Heart left ventricle (tissue), 16 donors: ENCODE measurements around the gene BORCS5. TPM values are rescaled to one million over a fixed set of nuclear protein-coding genes. Genes with fewer than 3 reads are reported as not detected.

Source experiments
- ATAC-seq, 4 donors: fragments of 200-7000 bp; cut with Tn5 transposase; one replicate each; pipeline ENCODE4 v1.9.1; 2020 to 2022; ENCODE audit warnings: moderate library complexity in 4 of 4, mild to moderate bottlenecking in 3 of 4, moderate number of reproducible peaks in 1 of 4
- DNase-seq, 5 donors: peaks; one replicate each; pipeline ENCODE4 v3.0.0-alpha.2; 2020
- H3K27ac ChIP-seq, 12 donors: fragments of 200-600 bp; sonication (generic) in 4 of 12; one replicate each; pipeline versions ENCODE4 v1.5.0 to v1.8.0; 2016 to 2022; ENCODE audit warnings: mild to moderate bottlenecking in 2 of 12
- H3K27me3 ChIP-seq, 9 donors: fragments of 200-600 bp; sonication (generic) in 2 of 9; one replicate each; pipeline versions ENCODE4 v1.5.1 to v1.8.0; 2016 to 2022; ENCODE audit warnings: mild to moderate bottlenecking in 3 of 9
- H3K36me3 ChIP-seq, 9 donors: fragments of 200-600 bp; sonication (generic) in 2 of 9; one replicate each; pipeline versions ENCODE4 v1.5.0 to v1.8.0; 2018 to 2022; ENCODE audit warnings: mild to moderate bottlenecking in 2 of 9
- H3K4me1 ChIP-seq, 12 donors: fragments of 200-600 bp; sonication (generic) in 4 of 12; one replicate each; pipeline versions ENCODE4 v1.5.0 to v1.8.0; 2016 to 2022; ENCODE audit warnings: mild to moderate bottlenecking in 3 of 12
- H3K4me3 ChIP-seq, 12 donors: fragments of 200-600 bp; sonication (generic) in 4 of 12; one replicate each; pipeline versions ENCODE4 v1.5.0 to v1.8.0; 2017 to 2022; ENCODE audit warnings: mild to moderate bottlenecking in 9 of 12, moderate library complexity in 4 of 12
- H3K9me3 ChIP-seq, 12 donors: fragments of 200-600 bp; sonication (generic) in 4 of 12; one replicate each; pipeline versions ENCODE4 v1.5.0 to v1.8.0; 2016 to 2022; ENCODE audit warnings: mild to moderate bottlenecking in 1 of 12
- CTCF ChIP-seq, 12 donors: fragments of 200-600 bp; sonication (generic) in 4 of 12; IDR thresholded peaks; one replicate each; pipeline versions ENCODE4 v1.5.0 to v1.8.0; 2018 to 2022; ENCODE audit warnings: antibody characterized with exemption in 12 of 12, mild to moderate bottlenecking in 5 of 12
- POLR2A ChIP-seq, 2 donors: fragments of 450-650 bp; IDR thresholded peaks; one replicate each; pipeline ENCODE4 v1.6.1; 2017; ENCODE audit warnings: antibody characterized with exemption in 2 of 2, mild to moderate bottlenecking in 2 of 2, moderate library complexity in 2 of 2
- WGBS, 4 donors: extraction: QIAGEN DNeasy Blood & Tissue Kit in 2 of 4; methylation state at CpG; one replicate each; pipeline versions ENCODE4 v1.1.5 to v1.1.7; 2013 to 2018; 5-methylcytosine and 5-hydroxymethylcytosine counted together
- intact Hi-C, 10 donors: fragments of 100-400 bp; cut with DNase I; formaldehyde crosslinking; loops; one replicate each; pipeline versions ENCODE4 v1.11.1 to v1.14.2; 2022
- polyA plus RNA-seq, 2 donors: library from polyadenylated mRNA; stranded (reverse); fragments of 200-250 nt; gene quantifications; one replicate each; pipeline ENCODE4 v1.2.3, GENCODE V29; 2013
- total RNA-seq, 9 donors: library from RNA; depleted of rRNA in 2 of 9; stranded (reverse); fragments of >200 nt in 2 of 9; fragmentation: NEBNext Ultra II Directional in 3 of 9; extraction: Animal tissue kit (Norgen Biotek cat#: 25700) in 3 of 9; gene quantifications; one replicate each; pipeline versions ENCODE4 v1.1.0 to v1.2.4, GENCODE V29; 2016 to 2023
- donor health status: ischemic (EF 13 %, LVEDD 7.1; RV severe dilation, severe dysfunction).
- donor health status: healthy with polysubstance abuse.
- donor health status: DM: no; HTN: yes; CAD: no.
- donor health status: DM: no; HTN: no; CAD: no.
- donor health status: ischemic (EF 25% LVEDD 6.9; RV normal size, moderate dysfunction).
- donor health status: ischemic (EF 25% LVEDD 5.7; RV mildly dilated, moderate dysfunction).
- donor health status: healthy.
- donor health status: DM: yes; HTN: yes; CAD: no.
- donor health status: ischemic (EF 35%, LVEDD 5.7; RV mildly dilated, moderate dysfunction).
- donor health status: nonischemic (EF 11% LVEDD 7.7; RV severe dilation, severe dysfunction).
- donor health status: DM: yes; HTN: yes; CAD: no.
- donor health status: PGD.
- donor health status: ischemic (EF 29% LVEDD 5.4; RV normal size, mild dysfunction).
- donor health status: nonischemic (EF 23%, LVEDD 6.1; RV moderate dilation, normal function).

Gene BORCS5
- total and polyA plus RNA-seq, 11 donors, result 3.9 to 21.3 (median 12.3) TPM

- Histone ChIP-seq H3K27me3 (no peaks in the 10 kb centered on the region), H3K27ac (peak overlapping the region in 1 of 12 donors; percentile 12), H3K4me3 (no peak overlapping the region), H3K4me1 (peaks cover 6 to 66% (median 39%) of the 10 kb centered on the region in 12 donors), H3K36me3 (peaks cover 0 to 16% (median 0%) of the 10 kb centered on the region in 9 donors), H3K9me3 (no peaks in the 10 kb centered on the region)
- DNase-seq (no peak), ATAC-seq (no peak)
- 96 to 99% (median 98%) methylated on average over 2 of the region's 2 CpGs for WGBS, 4 donors
- intact Hi-C loops, result no loop called here
- TF ChIP-seq CTCF (IDR thresholded peaks at IDR 0.05) (no peak), POLR2A (IDR thresholded peaks at IDR 0.05) (no peak)
These were observed 153.7 kb downstream of the BORCS5 start for GRCh38 chr12:12510551-12510950.

- intact Hi-C loops, result no loop called here
- no peaks in the 10 kb centered on the region for H3K27me3 ChIP-seq
- DNase-seq (no peak), ATAC-seq (no peak)
- H3K4me1 ChIP-seq, result peaks cover 6 to 61% (median 34%) of the 10 kb centered on the region in 12 donors
- peaks cover 0 to 21% (median 0%) of the 10 kb centered on the region in 9 donors for H3K36me3 ChIP-seq
- TF ChIP-seq POLR2A (IDR thresholded peaks at IDR 0.05) (no peak), CTCF (IDR thresholded peaks at IDR 0.05) (no peak)
- no peaks in the 10 kb centered on the region for H3K9me3 ChIP-seq
- WGBS, 4 donors, result 63 to 86% (median 65%) methylated on average over 3 of the region's 3 CpGs
- no peak overlapping the region for H3K4me3 ChIP-seq
- no peak overlapping the region for H3K27ac ChIP-seq
These were observed 154.3 kb downstream of the BORCS5 start for GRCh38 chr12:12511021-12511783.

- Histone ChIP-seq H3K9me3 (no peaks in the 10 kb centered on the region), H3K4me3 (no peak overlapping the region), H3K27me3 (no peaks in the 10 kb centered on the region), H3K36me3 (peaks cover 0 to 29% (median 2%) of the 10 kb centered on the region in 9 donors), H3K27ac (no peak overlapping the region), H3K4me1 (peaks cover 0 to 52% (median 26%) of the 10 kb centered on the region in 12 donors)
- TF ChIP-seq CTCF (IDR thresholded peaks at IDR 0.05) (no peak), POLR2A (IDR thresholded peaks at IDR 0.05) (no peak)
- intact Hi-C loops, result no loop called here
- WGBS, 4 donors, result 81 to 90% (median 83%) methylated on average over 5 of the region's 5 CpGs
- no peak for DNase-seq
- ATAC-seq, result no peak
These were observed 155.2 kb downstream of the BORCS5 start for GRCh38 chr12:12511895-12512711.

GRCh38 chr12:12513416-12514006 lies 156.6 kb downstream of the BORCS5 start:
- intact Hi-C loops, result no loop called here

More at GRCh38 chr12:12513416-12514006, 156.6 kb downstream of the BORCS5 start:
- TF ChIP-seq POLR2A (IDR thresholded peaks at IDR 0.05), result no peak
- TF ChIP-seq CTCF (IDR thresholded peaks at IDR 0.05), result no peak
- H3K27me3 ChIP-seq, result no peaks in the 10 kb centered on the region
- peak in 2 of 4 donors; percentile 39 to 58 for ATAC-seq
- peaks cover 0 to 54% (median 21%) of the 10 kb centered on the region in 12 donors for H3K4me1 ChIP-seq
- H3K4me3 ChIP-seq, result no peak overlapping the region
- no peak for DNase-seq
- peak overlapping the region in 1 of 12 donors; percentile 4 for H3K27ac ChIP-seq
- WGBS, 4 donors, result 63 to 95% (median 76%) methylated on average over 3 of the region's 3 CpGs
- H3K9me3 ChIP-seq, result no peaks in the 10 kb centered on the region
- peaks cover 0 to 42% (median 12%) of the 10 kb centered on the region in 9 donors for H3K36me3 ChIP-seq
